Fibroblast of the aortic adventitia (primary cell): ENCODE measurements around the gene ENTPD7. TPM values are rescaled to one million over a fixed set of nuclear protein-coding genes. Genes with fewer than 3 reads are reported as not detected.
A peak's percentile ranks its signal among the peaks of the same experiment; 100 is the strongest.
"Not testable (repeated sequence)": the region's sequence is repeated elsewhere in the genome, so short reads cannot be mapped to it uniquely, and the experiment has no call there.

Experiments used
- DNase-seq: peaks from one replicate; pipeline ENCODE4 v3.0.0-alpha.2; 2010; ENCODE audit warnings: low read depth
- H3K4me3 ChIP-seq: 2 replicates; pipeline ENCODE4 v1.5.1; 2011; ENCODE audit warnings: low read depth, mild to moderate bottlenecking, control low read depth, low read length, moderate library complexity
- total RNA-seq: library from RNA; depleted of rRNA; stranded (reverse); fragments of >200 nt; gene quantifications from 2 replicates; pipeline ENCODE4 v1.2.3, GENCODE V29; 2012; ENCODE audit warnings: low replicate concordance
- TF ChIP-seq, protein P1 (sequence below): IDR thresholded peaks from 2 replicates; pipeline ENCODE4 v1.5.1; 2011; ENCODE audit warnings: mild to moderate bottlenecking, low read length, control low read depth, inconsistent platforms; ENCODE audit not compliant: insufficient read depth

The ENTPD7 gene
- total RNA-seq, 1 donor = 11.4 TPM

- TF ChIP-seq, protein P1, sequence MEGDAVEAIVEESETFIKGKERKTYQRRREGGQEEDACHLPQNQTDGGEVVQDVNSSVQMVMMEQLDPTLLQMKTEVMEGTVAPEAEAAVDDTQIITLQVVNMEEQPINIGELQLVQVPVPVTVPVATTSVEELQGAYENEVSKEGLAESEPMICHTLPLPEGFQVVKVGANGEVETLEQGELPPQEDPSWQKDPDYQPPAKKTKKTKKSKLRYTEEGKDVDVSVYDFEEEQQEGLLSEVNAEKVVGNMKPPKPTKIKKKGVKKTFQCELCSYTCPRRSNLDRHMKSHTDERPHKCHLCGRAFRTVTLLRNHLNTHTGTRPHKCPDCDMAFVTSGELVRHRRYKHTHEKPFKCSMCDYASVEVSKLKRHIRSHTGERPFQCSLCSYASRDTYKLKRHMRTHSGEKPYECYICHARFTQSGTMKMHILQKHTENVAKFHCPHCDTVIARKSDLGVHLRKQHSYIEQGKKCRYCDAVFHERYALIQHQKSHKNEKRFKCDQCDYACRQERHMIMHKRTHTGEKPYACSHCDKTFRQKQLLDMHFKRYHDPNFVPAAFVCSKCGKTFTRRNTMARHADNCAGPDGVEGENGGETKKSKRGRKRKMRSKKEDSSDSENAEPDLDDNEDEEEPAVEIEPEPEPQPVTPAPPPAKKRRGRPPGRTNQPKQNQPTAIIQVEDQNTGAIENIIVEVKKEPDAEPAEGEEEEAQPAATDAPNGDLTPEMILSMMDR = no peak
- peak; percentile 35 for DNase-seq
- peak overlapping the region; percentile 96 for H3K4me3 ChIP-seq
These were observed 40.1 kb upstream of the ENTPD7 start for GRCh38 chr10:99619090-99619800.

- DNase-seq = peak; percentile 100
- H3K4me3 ChIP-seq = peak within 1 kb of the TSS; percentile 96
- TF ChIP-seq, protein P1 = no peak
These were observed 39.2 kb upstream of the ENTPD7 start, which contains the start of gene SLC25A28 for GRCh38 chr10:99619851-99620710. TSS of gene SLC25A28 (minus strand) at chr10:99620439. CDS start at chr10:99620335, 104 bp downstream.

- peak overlapping the region; percentile 75 for H3K4me3 ChIP-seq
- peak; percentile 95 for DNase-seq
- TF ChIP-seq, protein P1 = no peak
These were observed 38.4 kb upstream of the ENTPD7 start for GRCh38 chr10:99620711-99621453.

DNA sequence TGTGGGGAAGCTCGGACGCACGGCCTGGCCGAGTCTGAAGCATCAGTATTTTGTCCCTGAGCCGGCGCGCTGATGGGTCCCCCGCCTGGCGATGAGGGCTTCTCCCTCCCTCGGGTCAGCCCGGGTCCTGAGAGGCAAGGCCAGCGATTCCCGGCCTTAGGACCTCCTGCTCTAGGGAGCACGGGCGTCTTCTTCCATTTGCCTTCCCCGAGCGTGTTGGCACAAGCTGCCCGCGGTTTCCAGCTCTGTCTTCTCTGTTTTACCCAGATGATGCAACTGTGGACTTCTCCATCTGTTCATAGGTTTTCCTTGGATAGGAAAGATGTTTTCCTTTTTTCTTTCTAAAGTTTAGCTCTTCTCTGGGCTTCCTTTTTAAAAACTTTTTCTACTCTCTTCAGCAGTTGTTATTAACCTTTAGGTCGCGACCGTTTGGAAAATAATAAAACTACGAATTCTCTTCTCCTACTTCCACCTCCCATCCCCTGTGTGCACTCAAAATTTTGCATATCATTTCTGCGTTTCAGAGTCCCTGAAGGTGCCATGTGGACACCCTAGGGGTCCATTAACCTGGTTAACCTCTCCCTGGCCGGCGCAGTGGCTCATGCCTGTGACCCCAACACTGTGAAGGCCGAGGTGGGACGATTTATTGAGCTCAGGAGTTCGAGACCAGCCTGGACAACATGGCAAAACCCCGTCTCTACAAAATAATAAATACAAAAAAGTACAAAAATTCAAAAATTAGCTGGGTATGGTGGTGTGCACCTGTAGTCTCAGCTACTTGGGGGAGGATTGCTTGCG is 37.7 kb upstream of the ENTPD7 start:
- TF ChIP-seq, protein P1 = no peak
- peak; percentile 82 for DNase-seq
- H3K4me3 ChIP-seq = peak overlapping the region; percentile 75

- TF ChIP-seq, protein P1 = no peak
- DNase-seq = no peak
- no peak overlapping the region for H3K4me3 ChIP-seq
These were observed 35.4 kb upstream of the ENTPD7 start for GRCh38 chr10:99623919-99624318.

DNA sequence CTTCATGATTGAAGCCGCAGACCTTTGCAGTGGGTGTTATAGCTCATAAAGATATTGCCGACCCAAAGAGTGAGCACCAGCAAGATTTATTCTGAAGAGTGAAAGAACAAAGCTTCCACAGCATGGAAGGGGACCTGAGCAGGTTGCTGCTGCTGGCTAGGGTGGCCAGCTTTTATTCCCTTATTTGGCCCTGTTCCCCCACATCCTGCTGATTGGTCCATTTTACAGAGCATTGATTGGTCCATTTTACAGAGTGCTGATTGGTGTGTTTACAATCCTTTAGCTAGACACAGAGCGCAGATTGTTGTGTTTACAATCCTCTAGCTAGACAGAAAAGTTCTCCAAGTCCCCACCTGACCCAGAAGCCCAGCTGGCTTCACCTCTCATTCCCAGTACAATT is 34.2 kb upstream of the ENTPD7 start:
- not testable (repeated sequence) for DNase-seq, H3K4me3 ChIP-seq
